CD4-positive, CD25-positive, alpha-beta regulatory T cell (primary cell): ENCODE data around the gene NOXO1. TPM values are rescaled to one million over a fixed set of nuclear protein-coding genes. Genes with fewer than 3 reads are reported as not detected.
"Not testable (repeated sequence)": the region's sequence is repeated elsewhere in the genome, so short reads cannot be mapped to it uniquely, and the experiment has no call there.

Experiments used
- ATAC-seq, 2 donors: fragments of 150-1000 bp; cut with Tn5 transposase; one replicate each; pipeline ENCODE4 v1.10.0; 2021; ENCODE audit warnings: low read depth in 2 of 2, moderate number of reproducible peaks in 2 of 2, moderate library complexity in 1 of 2
- DNase-seq, 3 donors: peaks; one replicate each; pipeline versions ENCODE4 v3.0.0 to v3.0.0-alpha.2; 2012 to 2022; ENCODE audit warnings: mixed read lengths in 1 of 3
- H3K27ac ChIP-seq: one replicate; pipeline ENCODE4 v1.7.0; 2013; ENCODE audit warnings: mild to moderate bottlenecking, low read length; ENCODE audit not compliant: insufficient read depth, poor library complexity, severe bottlenecking
- H3K27me3 ChIP-seq: one replicate; pipeline ENCODE4 v1.7.0; 2013; ENCODE audit warnings: low read length; ENCODE audit not compliant: control insufficient read depth, insufficient read depth
- H3K36me3 ChIP-seq: one replicate; pipeline ENCODE4 v1.7.0; 2013; ENCODE audit warnings: mild to moderate bottlenecking, low read length, moderate library complexity; ENCODE audit not compliant: control insufficient read depth, insufficient read depth
- H3K4me1 ChIP-seq: 2 replicates; pipeline ENCODE4 v1.7.0; 2013; ENCODE audit warnings: mild to moderate bottlenecking, low read length; ENCODE audit not compliant: insufficient read depth, control insufficient read depth, poor library complexity, severe bottlenecking
- H3K4me3 ChIP-seq: one replicate; pipeline ENCODE4 v1.7.0; 2013; ENCODE audit warnings: low read depth, mild to moderate bottlenecking, low read length, moderate library complexity
- H3K9me3 ChIP-seq, 2 experiments: 1 replicate in 1 of 2; 2 replicates in 1 of 2; pipeline ENCODE4 v1.7.0; 2013; ENCODE audit warnings: low read length in 2 of 2, mild to moderate bottlenecking in 1 of 2, moderate library complexity in 1 of 2; ENCODE audit not compliant: control insufficient read depth in 2 of 2
- H3K27ac Mint-ChIP-seq, 3 donors: one replicate each; pipeline ENCODE4 v1.8.0; 2020 to 2022; ENCODE audit warnings: mild to moderate bottlenecking in 3 of 3, mixed read lengths in 3 of 3, moderate library complexity in 2 of 3
- H3K27me3 Mint-ChIP-seq: one replicate; pipeline ENCODE4 v1.8.0; 2022; ENCODE audit warnings: mild to moderate bottlenecking, mixed read lengths
- H3K36me3 Mint-ChIP-seq: one replicate; pipeline ENCODE4 v1.8.0; 2020; ENCODE audit warnings: mixed read lengths
- H3K4me1 Mint-ChIP-seq, 4 donors: one replicate each; pipeline ENCODE4 v1.8.0; 2020 to 2022; ENCODE audit warnings: mixed read lengths in 4 of 4, mild to moderate bottlenecking in 1 of 4
- H3K4me3 Mint-ChIP-seq, 4 donors: one replicate each; pipeline ENCODE4 v1.8.0; 2020 to 2022; ENCODE audit warnings: mild to moderate bottlenecking in 4 of 4, mixed read lengths in 4 of 4, moderate library complexity in 3 of 4
- H3K9me3 Mint-ChIP-seq, 7 donors: one replicate each; pipeline ENCODE4 v1.8.0; 2020 to 2022; ENCODE audit warnings: mixed read lengths in 7 of 7, mild to moderate bottlenecking in 3 of 7, moderate library complexity in 2 of 7
- polyA plus RNA-seq, 4 donors: library from polyadenylated mRNA; unstranded; fragments of 300-500 nt; fragmentation: Illumina TruSeq; gene quantifications; one replicate each; pipeline ENCODE4 v1.2.3, GENCODE V29; 2021
- total RNA-seq: library from RNA; stranded (reverse); gene quantifications from one replicate; pipeline ENCODE4 v1.2.3, GENCODE V29; 2022

NOXO1 gene
- total and polyA plus RNA-seq, 5 donors from 2014 or later = 0.16 to 0.47 (median 0.35) TPM; not detected in 2

- Histone ChIP-seq H3K9me3 (no peaks in the 10 kb centered on the region), H3K27ac (peak overlapping the region; percentile 56), H3K27me3 (no peaks in the 10 kb centered on the region), H3K4me1 (peaks cover 39% of the 10 kb centered on the region), H3K36me3 (peaks cover 16% of the 10 kb centered on the region), H3K4me3 (peak overlapping the region; percentile 41)
- no peak for ATAC-seq
- peak overlapping the region in 1 of 3 donors; percentile 20 for H3K27ac Mint-ChIP-seq
- peak overlapping the region; percentile 89 to 97 (median 90) for H3K4me3 Mint-ChIP-seq
- H3K36me3 Mint-ChIP-seq = peaks cover 14% of the 10 kb centered on the region
- H3K4me1 Mint-ChIP-seq = peaks cover 11 to 42% (median 24%) of the 10 kb centered on the region in 4 donors
- peaks cover 0 to 4% (median 0%) of the 10 kb centered on the region in 7 donors for H3K9me3 Mint-ChIP-seq
- no peaks in the 10 kb centered on the region for H3K27me3 Mint-ChIP-seq
- no peak for DNase-seq
Observed at GRCh38 chr16:1958715-1959268, 22.5 kb downstream of the NOXO1 start.

- H3K4me1 Mint-ChIP-seq = peaks cover 11 to 36% (median 17%) of the 10 kb centered on the region in 4 donors
- H3K4me3 Mint-ChIP-seq, H3K9me3 ChIP-seq, H3K9me3 Mint-ChIP-seq, H3K27ac Mint-ChIP-seq, H3K4me3 ChIP-seq, DNase-seq, H3K27ac ChIP-seq, H3K36me3 Mint-ChIP-seq, H3K27me3 Mint-ChIP-seq, H3K27me3 ChIP-seq, ATAC-seq: not testable (repeated sequence)
- peaks cover 16% of the 10 kb centered on the region for H3K36me3 ChIP-seq
- H3K4me1 ChIP-seq = peaks cover 32% of the 10 kb centered on the region
Observed at GRCh38 chr16:1958143-1958491, 23.2 kb downstream of the NOXO1 start.

- H3K4me3 ChIP-seq, H3K9me3 ChIP-seq, DNase-seq, H3K9me3 Mint-ChIP-seq, H3K27me3 ChIP-seq, H3K36me3 Mint-ChIP-seq, H3K4me3 Mint-ChIP-seq, H3K27ac ChIP-seq, H3K27me3 Mint-ChIP-seq, H3K27ac Mint-ChIP-seq, ATAC-seq: not testable (repeated sequence)
- peaks cover 27% of the 10 kb centered on the region for H3K4me1 ChIP-seq
- peaks cover 11 to 30% (median 14%) of the 10 kb centered on the region in 4 donors for H3K4me1 Mint-ChIP-seq
- peaks cover 13% of the 10 kb centered on the region for H3K36me3 ChIP-seq
Observed at GRCh38 chr16:1957434-1958142, 23.7 kb downstream of the NOXO1 start.

GRCh38 chr16:1953734-1954133, 27.5 kb downstream of the NOXO1 start:
- Mint-ChIP-seq H3K36me3 (no peaks in the 10 kb centered on the region), H3K27ac (no peak overlapping the region), H3K9me3 (no peaks in the 10 kb centered on the region), H3K4me1 (no peaks in the 10 kb centered on the region), H3K4me3 (no peak overlapping the region), H3K27me3 (no peaks in the 10 kb centered on the region)
- Histone ChIP-seq H3K27ac (no peak overlapping the region), H3K36me3 (no peaks in the 10 kb centered on the region), H3K27me3 (no peaks in the 10 kb centered on the region), H3K4me3 (no peak overlapping the region), H3K9me3 (no peaks in the 10 kb centered on the region), H3K4me1 (peaks cover under 1% of the 10 kb centered on the region)
- no peak for DNase-seq
- no peak for ATAC-seq

- H3K27me3 ChIP-seq = no peaks in the 10 kb centered on the region
- H3K4me3 ChIP-seq = no peak overlapping the region
- Mint-ChIP-seq H3K4me1 (no peaks in the 10 kb centered on the region), H3K27ac (no peak overlapping the region), H3K9me3 (no peaks in the 10 kb centered on the region), H3K4me3 (no peak overlapping the region), H3K27me3 (peaks cover 5% of the 10 kb centered on the region), H3K36me3 (no peaks in the 10 kb centered on the region)
- DNase-seq = no peak
- ATAC-seq = no peak
- no peaks in the 10 kb centered on the region for H3K4me1 ChIP-seq
- H3K9me3 ChIP-seq = no peaks in the 10 kb centered on the region
- no peak overlapping the region for H3K27ac ChIP-seq
- H3K36me3 ChIP-seq = no peaks in the 10 kb centered on the region
Observed at GRCh38 chr16:1950559-1950958, 30.7 kb downstream of the NOXO1 start.

- H3K9me3 ChIP-seq = no peaks in the 10 kb centered on the region
- H3K36me3 Mint-ChIP-seq = no peaks in the 10 kb centered on the region
- H3K27ac Mint-ChIP-seq = no peak overlapping the region
- no peak overlapping the region for H3K4me3 ChIP-seq
- no peak overlapping the region for H3K4me3 Mint-ChIP-seq
- no peak for DNase-seq
- peaks cover 5% of the 10 kb centered on the region for H3K27me3 Mint-ChIP-seq
- no peak overlapping the region for H3K27ac ChIP-seq
- no peaks in the 10 kb centered on the region for H3K4me1 ChIP-seq
- no peaks in the 10 kb centered on the region for H3K9me3 Mint-ChIP-seq
- no peaks in the 10 kb centered on the region for H3K27me3 ChIP-seq
- no peak for ATAC-seq
- no peaks in the 10 kb centered on the region for H3K36me3 ChIP-seq
- no peaks in the 10 kb centered on the region for H3K4me1 Mint-ChIP-seq
Observed at GRCh38 chr16:1950047-1950446, 31.2 kb downstream of the NOXO1 start.

- no peak overlapping the region for H3K27ac Mint-ChIP-seq
- no peaks in the 10 kb centered on the region for H3K27me3 ChIP-seq
Observed at GRCh38 chr16:1949507-1949906, 31.8 kb downstream of the NOXO1 start.

GRCh38 chr16:1947369-1947670, 33.9 kb downstream of the NOXO1 start:
- Mint-ChIP-seq H3K27me3 (peaks cover 5% of the 10 kb centered on the region), H3K36me3 (no peaks in the 10 kb centered on the region), H3K4me3 (no peak overlapping the region), H3K9me3 (no peaks in the 10 kb centered on the region), H3K4me1 (peaks cover 0 to 17% (median 8%) of the 10 kb centered on the region in 4 donors), H3K27ac (no peak overlapping the region)
- Histone ChIP-seq H3K9me3 (no peaks in the 10 kb centered on the region), H3K4me1 (peaks cover 13% of the 10 kb centered on the region), H3K36me3 (no peaks in the 10 kb centered on the region), H3K27ac (no peak overlapping the region), H3K27me3 (no peaks in the 10 kb centered on the region), H3K4me3 (no peak overlapping the region)
- DNase-seq (no peak), ATAC-seq (no peak)

More at GRCh38 chr16:1949507-1949906, 31.8 kb downstream of the NOXO1 start:
- ATAC-seq = no peak
- no peaks in the 10 kb centered on the region for H3K36me3 ChIP-seq
- Mint-ChIP-seq H3K36me3 (no peaks in the 10 kb centered on the region), H3K9me3 (no peaks in the 10 kb centered on the region), H3K27me3 (peaks cover 5% of the 10 kb centered on the region), H3K4me1 (peaks cover 0 to 2% (median under 1%) of the 10 kb centered on the region in 4 donors), H3K4me3 (no peak overlapping the region)
- no peak for DNase-seq
- H3K9me3 ChIP-seq = no peaks in the 10 kb centered on the region
- no peak overlapping the region for H3K4me3 ChIP-seq
- H3K4me1 ChIP-seq = no peaks in the 10 kb centered on the region
- no peak overlapping the region for H3K27ac ChIP-seq
